ENCODE measurements around the gene ANXA11. TPM values are rescaled to one million over a fixed set of nuclear protein-coding genes. Genes with fewer than 3 reads are reported as not detected.

ANXA11 gene
- total and polyA plus RNA-seq, 2 of the 4 experiments (the other 2 are of a cell fraction), result 39.4 to 109 TPM

DNA sequence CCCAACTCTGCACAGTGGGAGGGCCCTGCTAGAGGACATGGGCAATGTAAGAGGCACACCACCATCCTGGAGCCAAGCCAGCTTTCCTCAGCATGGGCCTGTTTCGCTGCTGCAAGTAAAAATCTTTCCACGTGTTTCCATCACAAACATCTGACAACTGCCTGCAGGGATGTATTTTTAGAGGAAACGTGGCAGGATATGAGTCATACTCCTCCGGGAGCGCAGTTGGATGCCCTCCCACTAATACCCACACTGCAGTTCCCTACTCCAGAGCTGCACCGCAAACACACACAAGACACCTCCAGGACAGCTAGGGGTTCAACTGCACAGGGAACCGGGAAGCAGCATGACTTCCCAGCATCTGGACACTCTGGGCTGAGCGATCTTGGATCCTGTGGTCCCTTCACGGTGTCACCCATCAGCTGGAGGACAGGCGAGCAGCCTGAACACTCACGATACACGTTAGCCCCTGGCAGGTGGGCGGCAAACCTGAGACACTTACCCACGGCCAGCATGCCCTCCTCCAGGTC is 46.7 kb downstream of the ANXA11 start (continued):
- peak; percentile 51; the same call in 1 of the 2 replicates for TF ChIP-seq USF2 (IDR thresholded peaks at IDR 0.05; ENCODE audit: low read depth, low read length)
- peak; percentile 100 for TF ChIP-seq MXI1 (IDR thresholded peaks at IDR 0.05; ENCODE audit: borderline replicate concordance, low read depth, low read length)

DNA sequence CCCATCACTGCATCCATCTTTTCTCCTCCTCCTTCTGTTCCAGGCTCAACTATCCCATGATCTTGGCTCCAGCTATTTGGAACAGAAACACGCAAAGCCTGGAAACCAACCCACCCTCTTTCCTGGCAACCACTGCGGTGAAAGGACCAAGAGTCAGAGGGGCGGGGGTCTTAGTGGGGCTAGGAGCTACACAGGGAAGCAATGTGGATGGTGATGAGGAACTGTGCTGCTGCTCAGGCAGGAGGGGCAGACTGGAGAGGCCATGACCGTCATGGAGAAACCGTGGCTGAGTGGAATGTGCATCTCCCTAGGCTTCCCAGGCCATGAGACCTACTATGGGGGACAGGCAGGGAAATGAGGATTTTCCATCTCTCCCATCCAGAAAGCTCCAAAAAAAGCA is 47.2 kb downstream of the ANXA11 start:
- H3K4me2 ChIP-seq (ENCODE audit: low read depth, low read length), result no peak overlapping the region
- POLR2A ChIA-PET (ENCODE audit: unreplicated experiment), result no interaction called here
- no peak overlapping the region for H2AFZ ChIP-seq (replicated peaks; ENCODE audit: low read length, poor library complexity)
- H3K9me3 ChIP-seq (ENCODE audit: control insufficient read depth, insufficient read depth, low read length), result no peaks in the 10 kb centered on the region
- H4K20me1 ChIP-seq (ENCODE audit: insufficient read depth, low read length), result peaks cover 21% of the 10 kb centered on the region
- intact Hi-C loops (cut with micrococcal nuclease) (no loop called here), dilution Hi-C loops (cut with HindIII; ENCODE audit: low sequenced_read_pairs, unreplicated experiment) (no loop called here), in situ Hi-C loops (cut with MboI; ENCODE audit: low sequenced_read_pairs) (loop anchor here (10.0 to 25.0 kb wide), 2 partner anchors 47 to 304 kb away; partner anchors contain the start of genes ANXA11 and TSPAN14)
- H2BK120ac ChIP-seq (ENCODE audit: low read depth, low read length), result peak overlapping the region; percentile 91
- CTCF ChIA-PET, result no interaction called here
- peaks cover 31 to 76% of the 10 kb centered on the region in 2 experiments; a peak in 3 of 4 replicates for H3K79me1 ChIP-seq (ENCODE audit: low read depth in 1 of 2, low read length in 2 of 2)
- no peaks in the 10 kb centered on the region for H3K27me3 ChIP-seq (ENCODE audit: control insufficient read depth, insufficient read depth, low read length)
- WGBS, 2 experiments (ENCODE audit: extremely low coverage in 2 of 2, insufficient read length in 1 of 2), result 100% methylated on average over 1 of the region's 5 CpGs; no CpG with 5 or more reads in 1 of the 2 experiments
- peak overlapping the region; percentile 6 to 74; a peak in 2 of 4 replicates for H4K8ac ChIP-seq (ENCODE audit: low read depth in 2 of 2, low read length in 2 of 2)
- H3K4me3 ChIP-seq (ENCODE audit: insufficient read depth, low read depth, low read length), result no peak overlapping the region
- peak overlapping the region; percentile 95 for H3K23ac ChIP-seq (ENCODE audit: low read depth, low read length)
- peak overlapping the region; percentile 86 for H2AK9ac ChIP-seq (replicated peaks; ENCODE audit: low read depth, low read length, poor library complexity)
- TF ChIP-seq BHLHE40 (IDR thresholded peaks at IDR 0.05; ENCODE audit: low read depth, low read length), result no peak
- TF ChIP-seq MAZ (IDR thresholded peaks at IDR 0.05; ENCODE audit: borderline replicate concordance, low read depth, low read length), result no peak
- peak overlapping the region; percentile 93 for H2BK20ac ChIP-seq (ENCODE audit: low read depth, low read length)
- peak overlapping the region; percentile 9; the same call in 1 of the 2 replicates for H4K5ac ChIP-seq (ENCODE audit: low read depth, low read length)
- no peak for DNase-seq
- H3K4ac ChIP-seq (ENCODE audit: low read depth, low read length), result peak overlapping the region; percentile 98
- H3K9ac ChIP-seq (ENCODE audit: low read depth, low read length), result 0 out of 2 replicates have a peak overlapping the region, but pooled peaks have one; percentile 12
- peaks cover 58% of the 10 kb centered on the region for H3K9me1 ChIP-seq (ENCODE audit: insufficient read depth, low read length)
- BruUV-seq (replicated peaks), result no TSS peak
- H3K14ac ChIP-seq (replicated peaks; ENCODE audit: low read depth, low read length), result peak overlapping the region; percentile 92
- peak overlapping the region; percentile 67 for H3K56ac ChIP-seq (ENCODE audit: extremely low read depth, insufficient read depth, low read length)
- peak overlapping the region; percentile 92 for H4K91ac ChIP-seq (ENCODE audit: insufficient read depth, low read depth, low read length)
- H3K36me3 ChIP-seq (ENCODE audit: control insufficient read depth, insufficient read depth, low read length), result peaks cover 63% of the 10 kb centered on the region
- peak overlapping the region; percentile 83 for H3K27ac ChIP-seq (ENCODE audit: insufficient read depth, low read length)
- peak; percentile 1; the same call in 1 of the 2 replicates for ATAC-seq (ENCODE audit: low read depth)
- H2AK5ac ChIP-seq (ENCODE audit: low read depth, low read length), result peak overlapping the region; percentile 98
- H2BK15ac ChIP-seq (ENCODE audit: low read depth, low read length), result peak overlapping the region; percentile 81; the same call in 2 of the 3 replicates
- H2BK5ac ChIP-seq (ENCODE audit: low read depth, low read length, poor library complexity, severe bottlenecking), result peak overlapping the region; percentile 86
- peak overlapping the region; percentile 32 for H3K18ac ChIP-seq (ENCODE audit: low read depth, low read length)
- peaks cover 47% of the 10 kb centered on the region for H3K4me1 ChIP-seq (ENCODE audit: control insufficient read depth, insufficient read depth, low read length)
